HUES48 (cell line): ENCODE measurements around the gene MARCOL.

Experiments
- H3K27ac ChIP-seq: one replicate; pipeline ENCODE4 v1.7.0; 2013; ENCODE audit warnings: low read depth, low read length, inconsistent platforms
- H3K27me3 ChIP-seq: 2 replicates; pipeline ENCODE4 v1.6.1; 2013; ENCODE audit warnings: mild to moderate bottlenecking, low read length; ENCODE audit not compliant: control insufficient read depth, insufficient read depth
- H3K36me3 ChIP-seq: 2 replicates; pipeline ENCODE4 v1.6.1; 2013; ENCODE audit warnings: low read length; ENCODE audit not compliant: control insufficient read depth, insufficient read depth
- H3K4me1 ChIP-seq: 2 replicates; pipeline ENCODE4 v1.6.1; 2013; ENCODE audit warnings: mild to moderate bottlenecking, low read length; ENCODE audit not compliant: control insufficient read depth, insufficient read depth
- H3K4me3 ChIP-seq: 2 replicates; pipeline ENCODE4 v1.5.1; 2013; ENCODE audit warnings: mild to moderate bottlenecking, low read depth, low read length
- H3K9ac ChIP-seq: 2 replicates; pipeline ENCODE4 v1.6.1; 2013; ENCODE audit warnings: mild to moderate bottlenecking, low read depth, low read length, moderate library complexity
- H3K9me3 ChIP-seq: 2 replicates; pipeline ENCODE4 v1.6.1; 2013; ENCODE audit warnings: low read length; ENCODE audit not compliant: control insufficient read depth, insufficient read depth

Gene MARCOL

GRCh38 chr5:148238418-148238794, at the start of gene MARCOL:
Gene MARCOL (plus strand): TSS chr5:148238525. CDS start chr5:148238598, 73 bp downstream.
- no peak within 1 kb of the TSS for H3K27ac ChIP-seq
- H3K27me3 ChIP-seq, result no peaks in the 10 kb centered on the region
- H3K9ac ChIP-seq, result no peak within 1 kb of the TSS
- H3K4me1 ChIP-seq, result no peaks in the 10 kb centered on the region
- no peak within 1 kb of the TSS for H3K4me3 ChIP-seq
- no peaks in the 10 kb centered on the region for H3K36me3 ChIP-seq
- H3K9me3 ChIP-seq, result no peaks in the 10 kb centered on the region

- Histone ChIP-seq H3K4me1 (no peaks in the 10 kb centered on the region), H3K36me3 (no peaks in the 10 kb centered on the region), H3K4me3 (no peak overlapping the region), H3K27me3 (no peaks in the 10 kb centered on the region), H3K9me3 (no peaks in the 10 kb centered on the region), H3K27ac (no peak overlapping the region), H3K9ac (no peak overlapping the region)
These were observed 47.3 kb upstream of the MARCOL start for GRCh38 chr5:148191010-148191409.

- Histone ChIP-seq H3K9me3 (no peaks in the 10 kb centered on the region), H3K4me3 (no peak overlapping the region), H3K4me1 (no peaks in the 10 kb centered on the region), H3K9ac (no peak overlapping the region), H3K36me3 (no peaks in the 10 kb centered on the region), H3K27me3 (no peaks in the 10 kb centered on the region), H3K27ac (no peak overlapping the region)
These were observed 45.1 kb upstream of the MARCOL start for GRCh38 chr5:148193202-148193601.

- H3K36me3 ChIP-seq, result no peaks in the 10 kb centered on the region
- H3K4me3 ChIP-seq, result no peak overlapping the region
These were observed 37.2 kb upstream of the MARCOL start for GRCh38 chr5:148201151-148201550.

GRCh38 chr5:148202531-148203203, 35.7 kb upstream of the MARCOL start, which contains the start of gene SPINK6:
Gene SPINK6 (plus strand): TSS chr5:148203042. CDS start chr5:148203097, 55 bp downstream.
- no peak within 1 kb of the TSS for H3K27ac ChIP-seq
- H3K36me3 ChIP-seq, result no peaks in the 10 kb centered on the region
- H3K4me3 ChIP-seq, result no peak within 1 kb of the TSS
- no peaks in the 10 kb centered on the region for H3K9me3 ChIP-seq
- no peak within 1 kb of the TSS for H3K9ac ChIP-seq
- H3K4me1 ChIP-seq, result peaks cover 5% of the 10 kb centered on the region
- H3K27me3 ChIP-seq, result no peaks in the 10 kb centered on the region

More at GRCh38 chr5:148201151-148201550, 37.2 kb upstream of the MARCOL start:
- Histone ChIP-seq H3K27ac (no peak overlapping the region), H3K9me3 (no peaks in the 10 kb centered on the region), H3K9ac (no peak overlapping the region), H3K4me1 (peaks cover 5% of the 10 kb centered on the region), H3K27me3 (no peaks in the 10 kb centered on the region)

- Histone ChIP-seq H3K4me3 (no peak overlapping the region), H3K9me3 (no peaks in the 10 kb centered on the region), H3K27me3 (no peaks in the 10 kb centered on the region), H3K9ac (no peak overlapping the region), H3K36me3 (no peaks in the 10 kb centered on the region), H3K4me1 (no peaks in the 10 kb centered on the region), H3K27ac (no peak overlapping the region)
These were observed 33.1 kb upstream of the MARCOL start for GRCh38 chr5:148205044-148205806.

- Histone ChIP-seq H3K4me1 (no peaks in the 10 kb centered on the region), H3K27me3 (no peaks in the 10 kb centered on the region), H3K4me3 (no peak overlapping the region), H3K27ac (no peak overlapping the region), H3K9me3 (no peaks in the 10 kb centered on the region), H3K9ac (no peak overlapping the region), H3K36me3 (no peaks in the 10 kb centered on the region)
These were observed 32.5 kb upstream of the MARCOL start for GRCh38 chr5:148205865-148206264.

- Histone ChIP-seq H3K9ac (no peak overlapping the region), H3K27me3 (no peaks in the 10 kb centered on the region), H3K4me1 (no peaks in the 10 kb centered on the region), H3K9me3 (no peaks in the 10 kb centered on the region), H3K4me3 (no peak overlapping the region), H3K27ac (no peak overlapping the region), H3K36me3 (no peaks in the 10 kb centered on the region)
These were observed 31.7 kb upstream of the MARCOL start for GRCh38 chr5:148206620-148207019.

GRCh38 chr5:148208226-148208625, 30.1 kb upstream of the MARCOL start:
- H3K4me3 ChIP-seq, result no peak overlapping the region
- no peaks in the 10 kb centered on the region for H3K9me3 ChIP-seq
- no peaks in the 10 kb centered on the region for H3K27me3 ChIP-seq
- no peaks in the 10 kb centered on the region for H3K36me3 ChIP-seq
- no peak overlapping the region for H3K9ac ChIP-seq
- no peaks in the 10 kb centered on the region for H3K4me1 ChIP-seq
- H3K27ac ChIP-seq, result no peak overlapping the region

GRCh38 chr5:148209151-148209770, 29.1 kb upstream of the MARCOL start:
- H3K36me3 ChIP-seq, result no peaks in the 10 kb centered on the region
- H3K27me3 ChIP-seq, result no peaks in the 10 kb centered on the region
- H3K9ac ChIP-seq, result no peak overlapping the region
- H3K4me1 ChIP-seq, result no peaks in the 10 kb centered on the region
- no peaks in the 10 kb centered on the region for H3K9me3 ChIP-seq
- no peak overlapping the region for H3K27ac ChIP-seq
- H3K4me3 ChIP-seq, result no peak overlapping the region

- no peaks in the 10 kb centered on the region for H3K36me3 ChIP-seq
- no peak overlapping the region for H3K27ac ChIP-seq
- H3K9me3 ChIP-seq, result no peaks in the 10 kb centered on the region
- H3K27me3 ChIP-seq, result no peaks in the 10 kb centered on the region
- H3K4me1 ChIP-seq, result no peaks in the 10 kb centered on the region
- H3K9ac ChIP-seq, result no peak overlapping the region
- no peak overlapping the region for H3K4me3 ChIP-seq
These were observed 23.6 kb upstream of the MARCOL start for GRCh38 chr5:148214665-148215185.
